ENCODE data around the gene GORASP2. TPM values are rescaled to one million over a fixed set of nuclear protein-coding genes. Genes with fewer than 3 reads are reported as not detected.

GORASP2 gene
- polyA plus RNA-seq, 1 of the 3 experiments (the other 2 are of a cell fraction) = 127 TPM

GRCh38 chr2:170937709-170938379, 8.8 kb downstream of the GORASP2 start:
- ChIA-PET CTCF (interaction anchor here (4.5 kb wide), 1 partner anchor 9 kb away, joined by 32 read pairs; the partner anchor contains the start of gene GORASP2), POLR2A (no interaction called here)
- Histone ChIP-seq H2AFZ (ENCODE audit: low read depth) (no peak overlapping the region), H3F3A (replicated peaks; ENCODE audit: insufficient read depth) (peaks cover 5% of the 10 kb centered on the region), H3K36me3 (replicated peaks in 1 of 2; ENCODE audit: control insufficient read depth in 1 of 2, insufficient read depth in 2 of 2, low read length in 1 of 2) (peaks cover 2 to 22% of the 10 kb centered on the region in 2 experiments), H3K79me2 (ENCODE audit: insufficient read depth) (peaks cover 100% of the 10 kb centered on the region), H3K27ac (ENCODE audit: low read depth in 2 of 2, low read length in 1 of 2) (no peak overlapping the region), H3K27me3 (ENCODE audit: insufficient read depth) (no peaks in the 10 kb centered on the region), H3K4me1 (ENCODE audit: control insufficient read depth in 1 of 2, insufficient read depth in 2 of 2, low read depth in 1 of 2, low read length in 1 of 2) (peaks cover 0 to 10% of the 10 kb centered on the region in 2 experiments; a peak in 2 of 4 replicates), H3K4me3 (ENCODE audit: low read depth in 2 of 2, low read length in 1 of 2) (no peak overlapping the region), H4K20me1 (ENCODE audit: insufficient read depth) (peaks cover 100% of the 10 kb centered on the region), H3K9ac (no peak overlapping the region), H3K4me2 (no peak overlapping the region), H3K9me2 (no peaks in the 10 kb centered on the region), H3K9me3 (no peaks in the 10 kb centered on the region)
- TF ChIP-seq TEAD4 (IDR thresholded peaks at IDR 0.05; ENCODE audit: borderline replicate concordance, insufficient read depth) (no peak), MEF2A (IDR thresholded peaks at IDR 0.05; ENCODE audit: borderline replicate concordance, low read depth) (no peak), RXRA (IDR thresholded peaks at IDR 0.05; ENCODE audit: borderline replicate concordance, low read depth) (no peak), RAD21 (IDR thresholded peaks at IDR 0.05; ENCODE audit: low read length) (no peak), EP300 (IDR thresholded peaks at IDR 0.05; ENCODE audit: borderline replicate concordance in 1 of 2, low read depth in 1 of 2, low read length in 1 of 2) (no peak), FOSL2 (IDR thresholded peaks at IDR 0.05; ENCODE audit: borderline replicate concordance, low read depth) (no peak), IRF3 (IDR thresholded peaks at IDR 0.05; ENCODE audit: low read depth, low read length) (no peak), REST (IDR thresholded peaks at IDR 0.05; ENCODE audit: low read depth, low read length) (no peak), NRF1 (IDR thresholded peaks at IDR 0.05; ENCODE audit: low read depth, low read length) (no peak), GABPA (IDR thresholded peaks at IDR 0.05; ENCODE audit: low read depth) (no peak), NFIC (IDR thresholded peaks at IDR 0.05; ENCODE audit: borderline replicate concordance) (no peak), TAF1 (IDR thresholded peaks at IDR 0.05; ENCODE audit: borderline replicate concordance, low read depth, low read length) (no peak), FOXM1 (IDR thresholded peaks at IDR 0.05; ENCODE audit: low read depth) (no peak), EZH2phosphoT487 (IDR thresholded peaks at IDR 0.05; ENCODE audit: borderline replicate concordance, low read depth) (no peak)
- no peak for DNase-seq
- whole genome bisulfite sequencing (ENCODE audit: low lambda C conversion rate) = 66% methylated on average over 3 of the region's 3 CpGs
